Measurements from ENCODE around the gene SLC43A2.

DNA sequence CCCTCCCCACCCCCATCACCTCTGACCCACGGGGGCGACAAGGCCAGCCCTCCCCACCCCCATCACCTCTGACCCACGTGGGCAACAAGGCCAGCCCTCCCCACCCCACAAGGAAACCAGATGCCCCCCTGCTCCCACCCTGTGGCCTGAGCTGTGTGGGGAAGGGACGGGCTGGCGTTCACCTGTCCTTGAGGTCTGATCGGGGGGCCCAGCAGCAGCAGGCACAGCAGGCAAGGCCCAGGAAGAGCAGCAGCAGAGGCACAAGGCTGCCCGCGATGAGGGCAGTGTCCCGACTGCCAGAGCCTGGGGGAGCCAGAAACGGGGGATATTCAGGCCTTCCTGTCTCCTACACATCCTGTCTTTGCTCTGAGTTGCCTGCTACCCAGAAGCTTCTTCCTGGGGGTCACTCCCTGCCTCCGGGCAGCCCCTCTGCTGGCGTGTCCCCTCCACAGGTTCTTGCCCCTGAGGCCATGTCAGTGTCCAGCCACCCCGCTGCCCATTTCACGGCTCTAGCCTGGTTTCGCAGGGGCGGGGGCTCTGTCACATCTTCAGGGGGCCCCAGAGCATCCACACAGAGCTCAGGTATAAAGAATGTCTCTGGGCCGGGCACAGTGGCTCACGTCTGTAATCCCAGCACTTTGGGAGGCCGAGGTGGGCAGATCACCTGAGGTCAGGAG lies 10.1 kb upstream of the SLC43A2 start:
- no peak for TF ChIP-seq CTCF (IDR thresholded peaks at IDR 0.05; ENCODE audit: borderline replicate concordance, extremely low read depth, low read length, poor library complexity, severe bottlenecking)
- no peak for TF ChIP-seq EZH2 (IDR thresholded peaks at IDR 0.05; ENCODE audit: borderline replicate concordance, low read depth, low read length, severe bottlenecking)

Data from DND-41 (cell line).